Measurements from ENCODE around the gene RELL1. TPM values are rescaled to one million over a fixed set of nuclear protein-coding genes. Genes with fewer than 3 reads are reported as not detected.
A peak's percentile ranks its signal among the peaks of the same experiment; 100 is the strongest.

The RELL1 gene
- total and polyA plus RNA-seq, 8 donors: 10.1 to 35.6 (median 11.3) TPM

DNA sequence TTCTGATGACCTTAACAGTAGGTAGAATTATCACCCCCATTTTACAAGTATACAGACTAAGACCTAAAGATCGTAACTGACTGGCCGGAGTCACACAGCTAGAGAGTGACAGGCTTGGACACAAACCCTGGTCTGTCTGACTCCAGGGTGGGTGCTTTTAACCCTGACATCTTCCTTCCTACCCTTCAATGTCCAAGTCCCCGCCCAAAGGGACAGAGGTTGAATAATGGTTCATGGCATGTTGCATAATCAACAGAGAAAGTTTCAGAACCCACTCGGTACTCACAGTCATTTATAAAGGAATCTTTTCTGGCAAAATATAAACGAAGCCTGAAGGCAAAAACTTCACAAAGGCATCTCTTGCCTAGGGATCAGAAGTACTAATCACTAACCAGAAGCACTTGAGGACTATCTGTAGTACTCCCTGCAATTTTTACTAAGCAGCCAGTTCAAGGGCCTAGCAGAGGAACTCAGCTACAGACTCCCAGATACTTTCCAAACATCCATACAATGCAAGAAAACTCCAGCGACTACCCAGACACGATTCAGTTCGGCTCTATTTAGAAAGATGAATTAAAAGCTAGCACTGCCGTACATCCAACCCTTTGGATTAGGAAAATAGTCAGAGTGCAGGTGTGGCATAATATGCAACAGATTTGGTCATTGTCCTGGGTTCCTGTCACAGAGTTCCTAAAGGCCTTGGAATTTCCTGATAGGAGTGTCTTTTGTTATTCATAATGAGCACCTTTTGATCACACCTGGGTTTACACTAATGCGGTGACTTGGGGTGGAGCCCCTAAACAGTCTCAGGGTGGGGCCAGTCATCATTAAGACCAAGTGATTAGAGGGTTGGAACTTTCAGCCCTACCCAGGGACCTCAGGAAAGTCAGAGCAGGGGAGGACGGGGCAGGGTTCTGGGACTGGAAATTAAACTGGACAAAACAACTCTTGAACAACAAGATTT lies 44.0 kb downstream of the RELL1 start:
- no peaks in the 10 kb centered on the region for H3K9me3 ChIP-seq
- H3K36me3 ChIP-seq: peaks cover 0 to 43% of the 10 kb centered on the region in 2 donors
- TF ChIP-seq, protein P1, sequence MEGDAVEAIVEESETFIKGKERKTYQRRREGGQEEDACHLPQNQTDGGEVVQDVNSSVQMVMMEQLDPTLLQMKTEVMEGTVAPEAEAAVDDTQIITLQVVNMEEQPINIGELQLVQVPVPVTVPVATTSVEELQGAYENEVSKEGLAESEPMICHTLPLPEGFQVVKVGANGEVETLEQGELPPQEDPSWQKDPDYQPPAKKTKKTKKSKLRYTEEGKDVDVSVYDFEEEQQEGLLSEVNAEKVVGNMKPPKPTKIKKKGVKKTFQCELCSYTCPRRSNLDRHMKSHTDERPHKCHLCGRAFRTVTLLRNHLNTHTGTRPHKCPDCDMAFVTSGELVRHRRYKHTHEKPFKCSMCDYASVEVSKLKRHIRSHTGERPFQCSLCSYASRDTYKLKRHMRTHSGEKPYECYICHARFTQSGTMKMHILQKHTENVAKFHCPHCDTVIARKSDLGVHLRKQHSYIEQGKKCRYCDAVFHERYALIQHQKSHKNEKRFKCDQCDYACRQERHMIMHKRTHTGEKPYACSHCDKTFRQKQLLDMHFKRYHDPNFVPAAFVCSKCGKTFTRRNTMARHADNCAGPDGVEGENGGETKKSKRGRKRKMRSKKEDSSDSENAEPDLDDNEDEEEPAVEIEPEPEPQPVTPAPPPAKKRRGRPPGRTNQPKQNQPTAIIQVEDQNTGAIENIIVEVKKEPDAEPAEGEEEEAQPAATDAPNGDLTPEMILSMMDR (IDR thresholded peaks at IDR 0.05): no peak
- H3K27ac ChIP-seq: no peak overlapping the region
- ATAC-seq: peak; percentile 70
- H3K27me3 ChIP-seq: no peaks in the 10 kb centered on the region
- H3K4me1 ChIP-seq: peaks cover 0 to 15% of the 10 kb centered on the region in 2 donors
- intact Hi-C loops (cut with DNase I): no loop called here
- DNase-seq: no peak
- no peak overlapping the region for H3K4me3 ChIP-seq

DNA sequence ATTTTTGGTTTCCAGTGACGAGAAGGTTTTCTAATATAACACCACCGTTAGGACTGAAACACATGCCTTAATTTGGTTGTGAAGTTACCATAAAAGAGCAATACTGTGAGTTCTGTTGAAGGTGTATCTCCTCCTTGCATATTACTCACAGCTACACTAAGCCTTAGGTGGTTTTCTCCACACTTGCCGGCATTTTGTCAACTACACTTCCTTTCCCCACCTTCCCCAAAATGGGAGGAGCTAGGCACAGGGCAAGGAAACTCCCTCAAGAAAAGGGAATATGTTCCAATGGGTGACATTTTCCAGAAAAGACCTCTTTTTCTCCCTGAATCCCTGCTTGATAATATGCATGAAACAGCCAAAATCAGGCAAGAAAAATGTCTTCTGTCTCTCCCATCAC lies 44.8 kb downstream of the RELL1 start:
- no peaks in the 10 kb centered on the region for H3K27me3 ChIP-seq
- TF ChIP-seq, protein P1 (IDR thresholded peaks at IDR 0.05): no peak
- no peaks in the 10 kb centered on the region for H3K9me3 ChIP-seq
- peaks cover 0 to 43% of the 10 kb centered on the region in 2 donors for H3K36me3 ChIP-seq
- ATAC-seq: no peak
- peaks cover 0 to 15% of the 10 kb centered on the region in 2 donors for H3K4me1 ChIP-seq
- no peak overlapping the region for H3K4me3 ChIP-seq
- DNase-seq: no peak
- intact Hi-C loops (cut with DNase I): no loop called here
- no peak overlapping the region for H3K27ac ChIP-seq

DNA sequence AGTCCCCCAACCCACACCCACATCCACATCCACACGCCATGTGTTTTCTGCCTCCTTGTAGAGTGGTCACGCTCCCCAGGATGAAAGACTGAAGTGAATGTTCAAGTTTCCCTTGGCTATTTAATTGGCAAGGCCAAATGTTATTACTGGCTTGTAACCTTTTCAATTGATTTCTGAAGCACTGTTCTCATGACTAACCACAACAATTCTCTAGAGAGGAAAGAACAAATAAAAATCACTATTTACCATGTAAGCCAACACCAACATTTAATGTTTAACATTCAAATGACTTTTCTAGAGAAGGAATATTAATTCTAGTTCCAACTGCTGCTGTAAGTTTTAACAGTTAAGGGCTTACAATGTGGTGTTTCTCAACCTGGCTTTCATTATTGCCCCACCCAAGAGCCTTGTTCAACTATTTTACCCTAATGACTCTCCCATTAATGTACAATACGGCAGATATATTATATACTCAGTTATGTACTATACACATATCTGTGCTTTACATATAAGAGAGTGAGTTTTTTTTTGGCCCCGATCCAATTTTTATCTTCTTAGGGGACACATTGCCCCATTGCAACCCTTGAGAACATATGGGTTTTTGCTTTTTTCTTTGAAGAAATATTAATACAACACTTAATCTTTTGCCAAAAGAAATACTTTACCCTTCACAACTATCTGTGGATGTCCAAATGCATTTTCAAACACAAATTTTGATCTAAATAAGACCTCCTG lies 46.5 kb downstream of the RELL1 start:
- Histone ChIP-seq H3K27me3 (no peaks in the 10 kb centered on the region), H3K36me3 (peaks cover 0 to 35% of the 10 kb centered on the region in 2 donors), H3K4me3 (no peak overlapping the region), H3K27ac (no peak overlapping the region), H3K9me3 (no peaks in the 10 kb centered on the region), H3K4me1 (peaks cover 0 to 15% of the 10 kb centered on the region in 2 donors)
- ATAC-seq (peak; percentile 67), DNase-seq (no peak)
- intact Hi-C loops (cut with DNase I): no loop called here
- TF ChIP-seq, protein P1 (IDR thresholded peaks at IDR 0.05): no peak

DNA sequence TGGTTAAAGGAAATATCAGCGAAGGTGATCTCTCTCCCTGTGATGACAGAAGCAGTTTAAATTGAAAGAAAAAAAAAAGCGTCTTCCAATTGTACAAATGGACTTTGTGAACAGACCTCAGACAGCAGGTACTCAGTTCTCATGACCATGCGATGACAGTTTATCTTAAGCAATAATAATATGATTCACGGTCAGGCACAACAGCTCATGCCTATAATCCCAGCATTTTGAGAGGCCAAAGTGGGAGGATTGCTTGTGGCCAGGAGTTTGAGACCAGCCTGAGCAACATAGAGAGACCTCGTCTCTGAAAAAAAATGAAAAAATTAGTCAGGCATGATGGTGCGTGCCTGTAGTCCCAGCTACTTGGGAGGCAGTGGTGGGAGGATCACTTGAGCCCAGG lies 51.0 kb downstream of the RELL1 start:
- H3K27ac ChIP-seq: no peak overlapping the region
- intact Hi-C loops (cut with DNase I): no loop called here
- peaks cover 0 to 5% of the 10 kb centered on the region in 2 donors for H3K4me1 ChIP-seq
- TF ChIP-seq, protein P1 (IDR thresholded peaks at IDR 0.05): no peak
- ATAC-seq: no peak
- H3K36me3 ChIP-seq: peaks cover 0 to 67% of the 10 kb centered on the region in 2 donors
- H3K27me3 ChIP-seq: no peaks in the 10 kb centered on the region
- H3K9me3 ChIP-seq: no peaks in the 10 kb centered on the region
- H3K4me3 ChIP-seq: no peak overlapping the region
- DNase-seq: no peak

DNA sequence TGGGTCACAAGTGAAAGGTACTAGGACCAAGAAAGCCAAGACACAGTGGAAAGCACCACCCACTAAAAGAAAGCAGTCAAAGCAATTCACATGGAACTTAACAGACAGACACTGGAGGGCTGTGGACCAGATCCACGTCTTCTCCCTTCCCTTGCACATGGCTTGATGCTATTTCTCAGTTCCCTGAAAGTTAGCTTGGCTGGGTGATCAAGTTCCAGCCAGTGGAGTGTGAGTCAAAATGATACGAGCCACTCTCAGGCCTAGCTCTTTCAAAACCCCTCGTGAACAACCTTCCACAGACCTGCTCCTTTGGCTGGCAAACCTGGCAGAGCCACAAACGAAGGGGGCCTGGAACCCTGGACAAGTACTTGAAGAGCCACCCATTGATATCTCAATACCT lies 52.0 kb downstream of the RELL1 start:
- peaks cover 0 to 2% of the 10 kb centered on the region in 2 donors for H3K4me1 ChIP-seq
- no peak for DNase-seq
- H3K27me3 ChIP-seq: no peaks in the 10 kb centered on the region
- TF ChIP-seq, protein P1 (IDR thresholded peaks at IDR 0.05): no peak
- no peaks in the 10 kb centered on the region for H3K9me3 ChIP-seq
- intact Hi-C loops (cut with DNase I): no loop called here
- H3K36me3 ChIP-seq: peaks cover 0 to 72% of the 10 kb centered on the region in 2 donors
- no peak overlapping the region for H3K4me3 ChIP-seq
- H3K27ac ChIP-seq: no peak overlapping the region
- no peak for ATAC-seq

All from left lung (tissue), 10 donors.